ENCODE data around the gene CDK11A. TPM values are rescaled to one million over a fixed set of nuclear protein-coding genes. Genes with fewer than 3 reads are reported as not detected.

Gene CDK11A
- total RNA-seq: 6.8 and 8.1 TPM in 2 replicates

GRCh38 chr1:1724035-1724864 is at the start of gene CDK11A:
CDK11A (minus strand) TSS chr1:1724357; CDS start chr1:1722818, 1,539 bp downstream.

GRCh38 chr1:1692714-1693647 is 31.2 kb downstream of the CDK11A start, which contains the start of gene SLC35E2B:
SLC35E2B (minus strand) TSS chr1:1692795; CDS start chr1:1676699, 16,096 bp downstream.

GRCh38 chr1:1658583-1659549 is 65.3 kb downstream of the CDK11A start, which contains the start of gene CDK11B:
CDK11B (minus strand) TSS chr1:1659004; CDS start chr1:1657485, 1,519 bp downstream.

Other genes with a start within 250 kb of the CDK11A start
- gene ATAD3A, start 212.2 kb downstream of the CDK11A start, total RNA-seq: 19.9 and 27.5 TPM in 2 replicates
- gene TMEM240, start 183.7 kb downstream of the CDK11A start, total RNA-seq: 1.2 and 5.8 TPM in 2 replicates
- 95.3 and 101 TPM in 2 replicates for gene SSU72, start 149.5 kb downstream of the CDK11A start, total RNA-seq
- 12.5 and 15.5 TPM in 2 replicates for gene FNDC10, start 124.2 kb downstream of the CDK11A start, total RNA-seq
- gene MIB2, start 108.9 kb downstream of the CDK11A start, total RNA-seq: 40.8 and 48.0 TPM in 2 replicates
- gene MMP23B, start 92.2 kb downstream of the CDK11A start, total RNA-seq: 13.6 and 15.7 TPM in 2 replicates
- gene CDK11B, start 65.4 kb downstream of the CDK11A start, total RNA-seq: 10.8 and 12.0 TPM in 2 replicates
- gene SLC35E2B, start 31.6 kb downstream of the CDK11A start, total RNA-seq: 43.6 and 43.7 TPM in 2 replicates
- 53.7 TPM in 2 replicates for gene NADK, start 54.1 kb upstream of the CDK11A start, total RNA-seq
- gene GNB1, start 166.7 kb upstream of the CDK11A start, total RNA-seq: 100 and 103 TPM in 2 replicates
- gene CALML6, start 190.9 kb upstream of the CDK11A start, total RNA-seq: 0.10 and 0.44 TPM in 2 replicates
- 13.5 TPM in 1 of 2 replicates, not detected in the other for gene TMEM52, start 194.9 kb upstream of the CDK11A start, total RNA-seq